HFFc6 (cell line): Measurements from ENCODE around the gene PARD3. TPM values are rescaled to one million over a fixed set of nuclear protein-coding genes. Genes with fewer than 3 reads are reported as not detected.

Experiments
- DNase-seq: peaks from one replicate; pipeline ENCODE4 v3.0.0-alpha.2; 2018
- H3K27ac Mint-ChIP-seq: 2 replicates; pipeline ENCODE4 v1.8.0; 2020; ENCODE audit warnings: mild to moderate bottlenecking, mixed read lengths
- H3K27me3 Mint-ChIP-seq: 2 replicates; pipeline ENCODE4 v1.8.0; 2021; ENCODE audit warnings: mild to moderate bottlenecking, moderate library complexity, mixed read lengths; ENCODE audit not compliant: insufficient read depth
- H3K36me3 Mint-ChIP-seq: 2 replicates; pipeline ENCODE4 v1.8.0; 2021; ENCODE audit warnings: low read depth, mixed read lengths
- H3K4me1 Mint-ChIP-seq: 2 replicates; pipeline ENCODE4 v1.8.0; 2020; ENCODE audit warnings: low read depth, mixed read lengths
- H3K4me3 Mint-ChIP-seq: 2 replicates; pipeline ENCODE4 v1.8.0; 2020; ENCODE audit warnings: mild to moderate bottlenecking, moderate library complexity, mixed read lengths
- H3K9me3 Mint-ChIP-seq: 2 replicates; pipeline ENCODE4 v1.8.0; 2020; ENCODE audit warnings: mild to moderate bottlenecking, mixed read lengths
- total RNA-seq, 6 experiments: library from RNA; stranded (reverse); fragmentation: NEBNext Ultra II Directional; extraction: Animal tissue kit (Norgen Biotek cat#: 25700); gene quantifications; 2 replicates in 1 of 6; 3 replicates in 5 of 6; pipeline ENCODE4 v1.2.3, GENCODE V29; 2021
- TF ChIP-seq, protein P1 (sequence below): fragments of 200-600 bp; sonication (generic); IDR thresholded peaks from 2 replicates; pipeline ENCODE4 v1.5.0; 2021; ENCODE audit warnings: antibody characterized with exemption, mild to moderate bottlenecking

The PARD3 gene
- total RNA-seq, 6 experiments from 2014 or later, result 19.9 to 24.3 (median 23.1) TPM

- TF ChIP-seq, protein P1, sequence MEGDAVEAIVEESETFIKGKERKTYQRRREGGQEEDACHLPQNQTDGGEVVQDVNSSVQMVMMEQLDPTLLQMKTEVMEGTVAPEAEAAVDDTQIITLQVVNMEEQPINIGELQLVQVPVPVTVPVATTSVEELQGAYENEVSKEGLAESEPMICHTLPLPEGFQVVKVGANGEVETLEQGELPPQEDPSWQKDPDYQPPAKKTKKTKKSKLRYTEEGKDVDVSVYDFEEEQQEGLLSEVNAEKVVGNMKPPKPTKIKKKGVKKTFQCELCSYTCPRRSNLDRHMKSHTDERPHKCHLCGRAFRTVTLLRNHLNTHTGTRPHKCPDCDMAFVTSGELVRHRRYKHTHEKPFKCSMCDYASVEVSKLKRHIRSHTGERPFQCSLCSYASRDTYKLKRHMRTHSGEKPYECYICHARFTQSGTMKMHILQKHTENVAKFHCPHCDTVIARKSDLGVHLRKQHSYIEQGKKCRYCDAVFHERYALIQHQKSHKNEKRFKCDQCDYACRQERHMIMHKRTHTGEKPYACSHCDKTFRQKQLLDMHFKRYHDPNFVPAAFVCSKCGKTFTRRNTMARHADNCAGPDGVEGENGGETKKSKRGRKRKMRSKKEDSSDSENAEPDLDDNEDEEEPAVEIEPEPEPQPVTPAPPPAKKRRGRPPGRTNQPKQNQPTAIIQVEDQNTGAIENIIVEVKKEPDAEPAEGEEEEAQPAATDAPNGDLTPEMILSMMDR, result no peak
- H3K27me3 Mint-ChIP-seq, result peaks cover 2% of the 10 kb centered on the region; the same call in 1 of the 2 replicates
- H3K36me3 Mint-ChIP-seq, result no peaks in the 10 kb centered on the region
- no peaks in the 10 kb centered on the region for H3K4me1 Mint-ChIP-seq
- no peak overlapping the region for H3K27ac Mint-ChIP-seq
- DNase-seq, result no peak
- H3K9me3 Mint-ChIP-seq, result no peaks in the 10 kb centered on the region
- no peak overlapping the region for H3K4me3 Mint-ChIP-seq
These were observed 611.0 kb downstream of the PARD3 start for GRCh38 chr10:34203966-34204630.

DNA sequence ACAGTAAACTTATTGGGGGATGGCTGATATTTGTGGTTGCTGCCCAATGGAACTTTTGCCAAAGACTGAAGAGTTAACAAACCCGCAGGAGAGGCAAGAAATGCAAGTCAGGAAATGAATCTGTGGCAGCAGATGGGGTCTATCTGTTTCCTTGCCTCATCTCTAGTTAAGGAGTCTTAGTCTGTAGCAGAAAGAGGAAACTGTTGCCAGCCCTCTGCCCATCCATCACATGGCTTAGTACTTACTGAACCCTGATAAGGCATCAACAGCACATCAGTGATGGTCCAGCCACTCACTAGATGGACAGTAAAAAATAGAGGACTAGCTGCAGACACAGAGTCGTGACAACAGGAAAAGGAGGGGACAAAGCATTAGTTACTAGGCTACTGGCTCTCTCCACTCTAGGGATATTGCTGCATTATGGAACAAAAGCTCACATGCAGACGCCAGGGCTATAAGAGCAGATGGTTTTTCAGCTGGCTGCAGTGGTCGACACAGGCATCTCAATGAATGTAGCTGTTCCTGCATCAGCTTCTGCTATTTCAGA lies 614.7 kb downstream of the PARD3 start:
- H3K4me3 Mint-ChIP-seq, result no peak overlapping the region
- TF ChIP-seq, protein P1, result no peak
- H3K27me3 Mint-ChIP-seq, result peaks cover 6% of the 10 kb centered on the region; the same call in 1 of the 2 replicates
- no peak overlapping the region for H3K27ac Mint-ChIP-seq
- DNase-seq, result no peak
- H3K36me3 Mint-ChIP-seq, result no peaks in the 10 kb centered on the region; the same call in 1 of the 2 replicates
- no peaks in the 10 kb centered on the region for H3K9me3 Mint-ChIP-seq
- peaks cover 6% of the 10 kb centered on the region; the same call in 1 of the 2 replicates for H3K4me1 Mint-ChIP-seq

DNA sequence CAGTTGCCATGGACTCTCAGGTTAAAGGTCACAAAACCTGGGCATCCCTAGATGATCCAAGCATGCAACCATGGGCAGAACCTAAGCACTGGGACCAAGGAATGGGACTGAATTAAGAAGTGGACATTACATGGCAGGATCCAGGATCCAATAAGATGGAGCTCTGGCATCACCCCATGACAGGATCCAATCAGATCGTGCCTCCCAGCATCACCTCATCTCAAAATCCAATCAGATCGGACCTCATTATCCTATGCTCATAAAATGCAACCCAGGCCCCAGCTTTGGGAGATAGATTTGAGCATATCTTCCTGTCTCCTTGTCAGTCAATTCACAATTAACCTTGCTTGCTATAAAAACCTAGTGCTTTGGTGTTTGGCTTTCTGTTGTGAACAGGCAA lies 616.1 kb downstream of the PARD3 start:
- Mint-ChIP-seq H3K9me3 (no peaks in the 10 kb centered on the region), H3K4me1 (peaks cover 11% of the 10 kb centered on the region), H3K4me3 (no peak overlapping the region), H3K27ac (no peak overlapping the region), H3K36me3 (no peaks in the 10 kb centered on the region; the same call in 1 of the 2 replicates), H3K27me3 (peaks cover 6% of the 10 kb centered on the region; the same call in 1 of the 2 replicates)
- TF ChIP-seq, protein P1, result no peak
- no peak for DNase-seq

DNA sequence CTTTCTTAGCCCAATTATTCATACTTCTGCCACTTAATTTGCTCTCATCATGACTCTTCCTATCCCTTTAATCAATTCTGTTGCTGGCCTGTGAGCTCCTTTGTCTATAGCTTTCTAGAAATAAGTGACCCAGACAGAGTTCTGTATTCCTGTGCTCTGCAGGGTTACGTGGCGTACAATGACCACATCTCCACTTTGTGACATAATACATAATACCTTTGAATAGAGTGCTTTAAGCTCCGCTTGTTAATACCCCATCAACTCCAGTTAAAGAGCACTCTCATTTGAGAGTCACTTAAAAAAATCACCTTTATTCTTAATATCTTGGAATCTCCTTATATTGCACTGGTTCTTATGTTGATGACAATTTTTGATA lies 619.0 kb downstream of the PARD3 start:
- TF ChIP-seq, protein P1, result no peak
- Mint-ChIP-seq H3K27ac (no peak overlapping the region), H3K9me3 (no peaks in the 10 kb centered on the region), H3K36me3 (no peaks in the 10 kb centered on the region; the same call in 1 of the 2 replicates), H3K27me3 (peaks cover 6% of the 10 kb centered on the region; the same call in 1 of the 2 replicates), H3K4me3 (no peak overlapping the region), H3K4me1 (peaks cover 14% of the 10 kb centered on the region)
- DNase-seq, result no peak

- DNase-seq, result no peak
- Mint-ChIP-seq H3K27me3 (peaks cover 6% of the 10 kb centered on the region; the same call in 1 of the 2 replicates), H3K36me3 (no peaks in the 10 kb centered on the region; the same call in 1 of the 2 replicates), H3K9me3 (no peaks in the 10 kb centered on the region), H3K27ac (no peak overlapping the region), H3K4me1 (peaks cover 14% of the 10 kb centered on the region), H3K4me3 (no peak overlapping the region)
- TF ChIP-seq, protein P1, result no peak
These were observed 619.6 kb downstream of the PARD3 start for GRCh38 chr10:34195364-34196057.
